HG02938 (cell line): ENCODE measurements around the gene SLC39A6.
"Not testable (repeated sequence)": the region's sequence is repeated elsewhere in the genome, so short reads cannot be mapped to it uniquely, and the experiment has no call there.

Experiments used
- ATAC-seq: cut with Tn5 transposase; IDR thresholded peaks from one replicate; pipeline ENCODE4 v1.9.1; 2021; ENCODE audit warnings: mild to moderate bottlenecking, moderate library complexity; ENCODE audit not compliant: unreplicated experiment

SLC39A6 gene

DNA sequence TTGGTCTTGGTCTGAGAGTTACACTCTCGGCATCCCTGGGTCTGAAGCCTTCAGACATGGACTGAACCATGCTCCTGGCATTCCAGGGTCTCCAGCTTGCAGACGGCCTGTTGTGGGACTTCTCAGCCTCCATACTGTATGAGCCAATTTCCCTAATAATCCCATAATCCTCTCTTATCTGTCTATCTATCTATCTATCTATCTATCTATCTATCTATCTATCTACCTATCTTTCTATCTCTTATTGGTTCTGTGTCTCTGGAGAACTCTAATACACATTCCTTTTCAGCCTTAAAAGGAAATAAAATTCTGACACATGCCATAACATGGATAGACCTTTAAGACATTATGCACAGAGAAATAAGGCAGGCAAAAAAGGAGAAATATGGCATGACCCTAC is 24.4 kb downstream of the SLC39A6 start:
- ATAC-seq, result no peak

DNA sequence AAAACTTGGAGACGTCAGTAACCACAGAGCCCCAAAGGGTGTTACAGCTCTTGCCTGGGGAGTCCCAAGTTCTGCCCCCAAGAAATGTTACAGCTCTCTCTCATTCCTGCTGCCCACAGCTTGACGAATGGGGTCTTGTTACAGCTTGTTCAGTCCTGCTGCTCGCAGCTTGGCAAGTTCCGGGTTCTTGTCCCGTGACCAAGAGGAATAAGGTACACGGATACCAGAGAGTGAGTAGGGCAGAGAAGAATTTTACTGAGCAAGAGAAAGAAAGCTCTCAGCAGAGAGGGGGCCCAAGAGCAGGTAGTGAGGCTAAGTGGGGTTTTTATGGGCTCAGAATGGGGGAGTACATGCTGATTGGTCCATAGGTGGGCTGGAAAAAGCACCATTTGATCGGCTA is 27.2 kb downstream of the SLC39A6 start:
- no peak for ATAC-seq

DNA sequence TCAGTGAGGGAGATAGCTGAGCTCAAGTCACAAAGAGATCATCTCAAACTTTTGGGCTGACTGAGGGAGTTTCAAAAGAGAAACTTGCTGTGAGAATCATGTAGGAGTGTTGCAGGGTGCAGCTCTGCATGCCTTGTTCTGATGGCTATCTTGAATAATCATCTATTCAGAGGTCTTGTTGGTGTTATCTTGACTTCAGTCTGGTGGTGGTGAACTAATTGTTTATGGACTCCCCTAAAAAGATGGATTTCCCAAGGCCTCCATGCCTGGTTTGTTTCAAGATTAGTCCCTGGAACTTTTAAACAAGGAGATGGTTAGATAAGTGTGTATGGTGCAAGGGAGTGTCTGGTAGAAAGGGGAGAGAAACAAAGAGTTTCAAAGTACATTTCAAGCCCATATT is 29.8 kb downstream of the SLC39A6 start:
- ATAC-seq, result no peak

DNA sequence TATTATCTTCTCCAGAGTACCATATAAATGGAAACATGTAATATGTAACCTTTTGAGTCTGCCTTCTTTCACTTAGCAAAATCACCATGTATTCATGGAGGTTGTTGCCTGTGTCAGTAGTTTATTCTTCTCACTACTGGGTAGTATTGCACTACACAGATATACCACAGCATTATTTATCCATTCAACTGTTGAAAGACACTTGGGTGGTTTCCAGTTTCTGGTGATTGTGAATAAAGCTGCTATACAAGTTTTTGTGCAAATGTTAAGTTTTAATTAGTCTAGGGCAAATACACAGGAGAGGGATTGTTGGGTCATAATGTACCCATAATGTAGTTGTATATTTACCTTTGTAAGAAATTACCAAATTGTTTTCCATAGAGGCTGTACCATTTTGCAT is 32.2 kb downstream of the SLC39A6 start:
- ATAC-seq, result no peak

DNA sequence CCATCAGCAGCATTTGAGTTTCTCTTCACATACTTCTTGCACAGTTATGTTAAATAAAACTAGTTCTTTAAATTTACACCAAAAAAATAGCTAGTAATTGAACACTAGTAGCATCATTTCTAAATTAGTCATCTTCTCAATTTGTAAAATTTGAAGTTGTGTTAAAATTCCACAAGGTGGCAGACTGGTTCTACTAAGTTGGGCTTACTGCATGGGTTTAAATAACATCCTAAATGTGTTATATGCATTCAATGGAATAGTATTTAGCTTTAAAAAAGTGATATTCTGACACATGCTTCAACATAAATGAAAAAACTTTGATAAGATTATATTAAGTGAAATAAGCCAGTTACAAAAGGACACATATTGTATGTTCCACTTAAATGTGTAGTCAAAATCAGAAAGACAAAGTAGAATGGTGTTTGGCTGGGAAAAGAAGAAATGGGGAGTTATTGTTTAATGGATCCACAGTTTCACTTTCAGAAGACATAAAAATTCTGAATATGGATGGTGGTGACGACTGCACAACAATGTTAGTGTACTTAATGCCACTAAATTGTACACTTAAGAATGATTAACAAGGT is 33.1 kb downstream of the SLC39A6 start:
- ATAC-seq, result no peak

DNA sequence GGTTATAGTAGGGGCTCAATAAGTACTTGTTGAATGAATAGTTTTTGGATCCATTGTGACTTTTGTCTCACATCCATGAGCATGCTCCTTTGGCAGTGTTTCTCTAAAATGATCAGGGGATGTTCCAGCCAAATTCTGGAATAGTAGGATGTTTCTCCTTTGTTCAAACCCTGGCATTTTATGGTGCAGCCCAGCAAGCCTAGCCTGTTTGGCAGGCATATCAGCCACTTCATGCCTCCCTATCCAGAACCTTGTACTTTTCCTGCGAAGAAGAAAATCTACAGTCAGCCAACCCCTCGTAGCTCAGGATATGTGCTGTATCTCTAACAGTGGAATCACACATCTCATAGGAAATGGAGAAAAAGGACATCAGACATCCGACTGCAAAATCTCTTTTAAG is 34.7 kb downstream of the SLC39A6 start:
- ATAC-seq, result no peak

DNA sequence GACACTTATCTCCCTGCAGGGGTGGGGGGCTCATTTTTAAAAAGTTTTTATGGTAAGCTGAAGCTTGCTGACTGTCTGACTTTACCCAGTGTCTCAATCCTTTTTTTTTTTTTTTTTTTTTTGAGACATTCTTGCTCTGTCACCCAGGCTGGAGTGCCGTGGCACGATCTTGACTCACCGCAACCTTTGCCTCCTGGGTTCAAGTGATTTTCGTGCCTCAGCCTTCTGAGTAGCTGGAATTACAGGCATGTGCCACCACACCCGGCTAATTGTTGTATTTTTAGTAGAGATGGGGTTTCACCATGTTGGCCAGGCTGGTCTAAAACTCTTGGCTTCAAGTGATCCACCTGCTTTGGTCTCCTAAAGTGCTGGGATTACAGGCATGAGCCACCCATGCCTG is 37.0 kb downstream of the SLC39A6 start:
- ATAC-seq, result not testable (repeated sequence)

DNA sequence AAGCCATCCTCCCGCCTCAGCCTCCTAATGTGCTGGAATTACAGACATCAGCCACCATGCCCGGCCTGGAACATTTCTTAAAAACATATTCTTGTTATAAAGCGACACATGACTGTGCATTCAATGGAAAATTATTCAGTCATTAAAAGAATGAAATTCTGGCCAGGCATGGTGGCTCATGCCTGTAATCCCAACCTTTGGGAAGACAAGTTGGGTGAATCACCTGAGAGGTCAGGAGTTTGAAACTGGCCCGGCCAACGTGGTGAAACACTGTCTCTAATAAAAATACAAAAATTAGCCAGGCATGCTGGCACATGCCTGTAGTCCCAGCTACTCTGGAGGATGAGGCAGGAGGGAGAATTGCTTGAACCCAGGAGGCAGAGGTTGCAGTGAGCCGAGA is 40.1 kb downstream of the SLC39A6 start:
- ATAC-seq, result no peak

DNA sequence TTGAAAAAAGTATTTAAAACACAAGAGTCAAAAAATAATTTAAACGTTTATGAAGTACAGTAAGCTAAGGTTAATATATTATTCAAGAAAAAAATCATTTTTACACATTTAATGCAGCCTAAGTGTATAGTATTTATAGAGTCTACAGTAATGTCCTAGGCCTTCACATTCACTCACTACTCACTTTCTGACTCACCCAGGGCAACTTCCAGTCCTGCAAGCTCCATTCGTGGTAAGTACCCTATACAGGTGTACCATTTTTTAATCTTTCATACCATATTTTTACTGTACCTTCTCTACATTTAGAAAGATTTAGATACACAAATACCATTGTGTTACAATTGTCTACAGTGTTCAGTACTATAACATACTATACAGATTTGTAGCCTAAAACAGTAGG is 40.9 kb downstream of the SLC39A6 start:
- no peak for ATAC-seq

DNA sequence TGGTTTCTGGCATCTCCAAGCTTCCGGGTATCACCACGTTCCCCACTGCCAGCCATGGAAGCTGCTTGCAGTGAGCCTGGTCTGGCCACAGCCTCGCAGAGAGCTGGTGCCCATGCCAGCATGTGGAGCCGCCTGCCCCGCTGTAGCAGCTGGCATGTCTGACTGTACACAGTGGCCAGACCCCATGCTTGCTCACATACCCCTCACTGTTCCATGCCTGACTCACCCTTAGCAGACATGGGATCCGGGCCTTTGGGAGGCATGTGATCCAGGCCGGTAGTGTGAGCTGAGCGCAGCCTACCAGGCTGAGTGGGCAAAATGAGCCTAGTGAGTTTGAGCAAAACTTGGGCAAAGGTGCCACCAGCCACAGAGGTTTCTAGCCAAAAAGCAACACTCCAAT is 43.0 kb downstream of the SLC39A6 start:
- ATAC-seq, result no peak

DNA sequence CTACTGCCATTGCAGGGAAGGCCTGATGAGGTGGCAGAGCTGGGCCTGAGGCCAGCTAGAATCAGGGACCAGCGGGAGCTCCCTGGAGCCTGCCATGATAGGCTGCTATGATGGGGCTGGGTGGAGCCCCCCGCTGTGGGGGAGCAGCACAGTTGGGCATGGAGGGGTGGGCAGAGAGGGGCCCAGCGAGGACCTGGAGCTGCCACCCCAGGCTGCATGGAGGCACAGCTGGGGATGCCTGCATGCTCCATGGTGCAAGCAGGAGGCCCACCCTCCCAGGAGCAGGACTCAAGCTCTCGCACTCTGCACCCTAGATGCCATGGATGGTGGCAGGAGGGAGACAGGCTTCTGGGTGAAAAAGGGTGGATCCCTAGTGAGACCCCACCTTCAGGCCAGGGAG is 43.9 kb downstream of the SLC39A6 start:
- ATAC-seq, result no peak

DNA sequence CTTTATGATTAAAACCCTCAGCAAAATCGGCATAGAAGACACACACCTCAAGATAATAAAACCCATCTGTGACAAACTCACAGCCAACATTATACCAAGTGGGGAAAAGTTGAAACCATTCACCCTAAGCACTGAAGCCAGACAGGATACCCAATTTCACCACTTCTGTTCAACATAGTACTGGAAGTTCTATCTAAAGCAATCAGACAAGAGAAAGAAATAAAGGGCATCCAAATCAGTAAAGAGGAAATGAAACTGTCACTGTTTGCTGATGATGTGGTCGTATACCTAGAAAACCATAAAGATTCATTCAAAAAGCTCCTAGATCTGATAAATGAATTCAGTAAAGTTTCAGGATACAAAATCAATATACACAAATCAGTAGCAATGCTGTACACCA is 45.4 kb downstream of the SLC39A6 start:
- no peak for ATAC-seq

DNA sequence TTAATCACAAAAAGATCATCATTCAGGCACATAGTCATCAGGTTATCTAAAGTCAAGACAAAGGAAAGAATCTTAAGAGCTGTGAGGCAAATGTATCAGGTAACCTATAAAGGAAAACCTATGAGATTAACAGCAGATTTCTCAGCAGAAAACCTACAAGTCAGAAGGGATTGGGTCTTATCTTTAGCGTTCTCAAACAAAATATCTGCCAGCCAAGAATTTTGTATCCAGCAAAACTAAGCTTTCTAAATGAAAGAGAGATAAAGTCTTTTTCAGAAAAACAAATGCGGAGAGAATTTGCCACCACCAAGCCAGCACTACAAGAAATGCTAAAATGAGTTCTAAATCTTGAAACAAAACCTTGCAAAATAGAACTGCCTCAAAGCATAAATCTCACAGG is 48.0 kb downstream of the SLC39A6 start:
- ATAC-seq, result not testable (repeated sequence)

DNA sequence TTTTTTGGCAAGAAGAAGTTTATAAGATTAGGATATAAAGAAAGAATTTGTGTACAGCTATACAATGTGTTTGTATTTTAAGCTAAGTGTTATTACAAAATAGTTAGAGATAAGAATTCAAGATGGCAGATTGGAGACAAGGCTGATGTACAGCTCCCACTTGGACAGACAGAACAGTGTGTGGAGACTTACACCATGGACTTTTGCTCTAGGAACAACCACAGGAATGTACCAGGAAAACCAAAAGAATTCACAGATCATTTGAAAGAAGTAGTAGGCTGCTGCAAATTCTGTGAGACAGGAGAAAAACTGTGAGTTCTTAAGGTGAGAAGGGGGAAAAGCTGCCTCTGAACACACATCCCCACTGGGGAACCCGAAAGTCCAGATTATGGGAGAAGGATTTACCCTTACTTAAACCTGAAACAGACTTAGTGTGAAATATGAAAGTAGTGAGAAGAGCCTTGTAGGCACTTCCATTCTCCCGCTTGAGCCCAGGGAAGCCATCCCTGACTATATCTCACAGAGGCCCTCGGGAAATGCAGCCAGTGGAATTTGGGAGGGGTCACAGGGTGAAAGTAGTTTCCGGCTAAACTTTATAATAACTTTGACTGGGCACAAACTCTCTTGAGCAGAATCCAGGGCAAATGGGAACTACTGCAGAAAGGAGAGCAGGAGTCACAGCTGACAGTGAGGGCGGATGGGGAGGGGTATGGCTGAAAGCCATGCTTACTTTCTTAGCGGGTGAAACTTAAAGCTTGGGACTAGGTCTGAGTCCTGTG is 50.2 kb downstream of the SLC39A6 start:
- no peak for ATAC-seq

DNA sequence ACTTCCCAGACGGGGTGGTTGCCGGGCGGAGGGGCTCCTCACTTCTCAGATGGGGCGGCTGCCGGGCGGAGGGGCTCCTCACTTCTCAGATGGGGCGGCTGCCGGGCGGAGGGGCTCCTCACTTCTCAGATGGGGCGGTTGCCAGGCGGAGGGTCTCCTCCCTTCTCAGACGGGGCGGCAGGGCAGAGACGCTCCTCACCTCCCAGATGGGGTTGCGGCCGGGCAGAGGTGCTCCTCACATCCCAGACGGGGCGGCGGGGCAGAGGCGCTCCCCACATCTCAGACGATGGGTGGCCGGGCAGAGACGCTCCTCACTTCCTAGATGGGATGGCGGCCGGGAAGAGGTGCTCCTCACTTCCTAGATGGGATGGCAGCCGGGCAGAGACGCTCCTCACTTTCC is 51.4 kb downstream of the SLC39A6 start:
- not testable (repeated sequence) for ATAC-seq

DNA sequence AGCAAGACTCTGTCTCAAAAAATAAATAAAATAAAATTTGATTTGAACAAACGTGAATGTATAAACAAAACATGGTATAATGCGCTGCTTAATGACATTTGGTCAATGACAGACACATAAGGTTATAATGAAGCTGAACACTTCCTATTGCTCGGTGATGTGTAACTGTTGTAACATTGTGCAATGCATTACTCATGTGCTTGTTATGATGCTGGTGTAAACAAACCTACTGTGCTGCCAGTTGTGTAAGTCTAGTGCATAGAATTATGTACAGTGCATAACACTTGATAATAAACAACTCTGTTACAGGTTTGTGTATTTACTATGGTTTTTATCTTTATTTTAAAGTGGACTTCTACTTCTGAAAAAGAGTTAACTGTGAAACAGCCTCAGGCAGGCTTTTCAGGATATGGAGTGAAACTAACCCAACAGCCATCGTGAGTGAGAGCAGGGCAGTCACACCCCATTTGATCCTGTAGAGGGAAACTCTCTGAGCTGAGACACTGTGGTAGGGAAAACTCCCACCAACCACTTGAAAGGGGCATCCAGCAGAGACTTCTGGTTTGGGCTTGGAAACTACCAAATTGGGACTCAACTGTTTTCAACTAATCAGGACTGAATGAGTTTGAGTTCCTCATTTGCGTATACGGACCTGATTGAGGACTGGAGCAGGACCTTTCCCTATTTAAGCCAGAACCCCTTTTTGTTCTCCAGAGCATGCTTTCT is 53.1 kb downstream of the SLC39A6 start:
- no peak for ATAC-seq

DNA sequence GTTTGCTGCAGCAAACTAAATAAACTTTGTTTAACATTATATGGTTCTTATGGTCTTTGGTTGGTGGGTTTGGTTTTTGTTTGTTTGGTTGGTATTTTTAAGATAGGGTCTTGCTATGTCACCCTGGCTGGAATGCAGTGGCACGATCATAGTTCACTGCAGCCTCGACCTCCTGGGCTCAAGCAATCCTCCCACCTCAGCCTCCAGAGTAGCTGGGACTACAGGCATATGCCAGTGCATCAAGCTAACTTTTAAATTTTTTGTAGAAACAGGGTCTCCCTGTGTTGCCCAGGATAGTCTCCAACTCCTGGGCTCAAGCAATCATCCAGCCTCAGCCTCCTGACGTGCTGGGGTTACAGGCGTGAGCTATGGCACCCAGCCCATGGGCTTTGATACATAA is 54.7 kb downstream of the SLC39A6 start:
- ATAC-seq, result no peak

DNA sequence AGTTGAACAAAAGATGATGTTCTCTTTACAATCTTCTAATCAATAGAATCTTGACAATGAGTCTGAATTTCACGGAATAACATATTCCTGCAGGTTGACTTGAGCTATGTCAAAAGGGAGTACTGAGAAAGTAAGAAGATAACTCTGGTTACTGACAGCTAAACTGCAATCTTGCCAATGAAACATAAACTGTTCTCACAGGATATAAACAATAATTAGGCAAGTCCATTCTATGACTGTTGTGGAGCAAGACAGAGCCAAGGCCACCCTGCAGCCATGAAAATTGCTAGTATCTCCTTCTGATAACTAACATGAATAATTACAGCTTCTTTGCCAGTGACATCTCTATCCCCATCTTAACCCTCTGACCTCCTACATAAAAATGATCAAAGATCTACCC is 55.5 kb downstream of the SLC39A6 start:
- no peak for ATAC-seq

DNA sequence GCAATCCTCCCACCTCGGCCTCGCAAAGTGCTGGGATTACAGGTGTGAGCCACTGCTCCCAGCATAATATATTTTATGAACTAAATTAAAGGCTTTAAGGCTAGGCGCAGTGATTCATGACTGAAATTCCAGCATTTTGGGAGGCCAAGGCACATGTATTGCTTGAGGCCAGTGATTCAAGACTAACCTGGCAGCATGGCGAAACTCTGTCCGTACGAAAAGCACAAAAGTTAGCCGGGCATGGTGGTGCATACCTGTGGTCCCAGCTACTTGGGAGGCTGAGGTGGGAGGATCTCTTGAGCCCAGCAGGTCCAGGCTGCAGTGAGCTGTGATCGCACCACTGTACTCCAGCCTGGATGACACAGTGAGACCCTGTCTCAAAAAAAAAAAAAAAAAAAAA is 56.7 kb downstream of the SLC39A6 start:
- ATAC-seq, result not testable (repeated sequence)

DNA sequence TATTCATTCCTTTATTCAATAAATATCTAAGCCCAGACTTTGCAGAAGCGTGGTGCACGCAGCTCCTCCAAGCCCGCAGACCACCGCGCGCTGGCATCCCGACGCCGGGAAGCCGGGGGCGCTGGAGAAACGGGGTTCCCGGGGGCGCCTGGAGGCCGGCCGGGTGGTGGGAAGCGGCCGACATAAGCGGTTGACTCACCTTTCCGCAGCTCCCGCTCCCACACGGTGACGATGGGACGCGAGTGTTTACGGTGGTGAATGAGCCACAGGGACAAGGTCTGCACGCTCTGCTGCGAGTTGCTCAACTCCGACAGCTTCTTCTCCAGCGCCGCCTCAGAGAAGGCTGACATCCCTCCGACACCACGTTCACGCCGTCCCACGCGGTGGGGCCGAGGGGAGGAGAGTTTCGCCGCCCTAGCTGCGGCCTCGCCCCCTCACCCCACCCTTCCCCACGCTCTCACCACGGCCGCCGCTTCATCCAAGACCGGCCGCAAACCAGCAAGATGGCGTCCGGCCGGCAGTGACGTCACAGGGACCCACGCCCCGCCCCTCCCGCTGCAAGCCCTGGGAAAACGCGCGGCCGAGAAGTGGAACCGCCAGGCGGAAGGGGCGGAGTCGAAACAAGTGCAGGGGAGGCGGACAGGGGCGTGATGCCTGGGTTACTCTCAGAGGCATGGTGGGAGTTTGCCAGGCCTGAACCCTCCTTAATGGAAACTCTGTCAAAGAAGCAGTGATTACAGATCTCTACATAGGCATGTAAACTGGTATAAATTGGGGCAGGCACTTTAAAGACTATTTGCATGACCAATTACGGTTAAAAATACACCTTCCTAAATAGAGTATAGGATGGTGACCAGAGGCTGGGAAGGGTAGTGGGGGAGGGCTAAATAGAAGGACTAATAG is 61.8 kb downstream of the SLC39A6 start, which contains the start of gene RPRD1A:
TSS of gene RPRD1A (minus strand) at position 505 of the 903 bp plus-strand sequence. CDS start at position 350, 155 bp downstream.
- peak; percentile 96 for ATAC-seq

DNA sequence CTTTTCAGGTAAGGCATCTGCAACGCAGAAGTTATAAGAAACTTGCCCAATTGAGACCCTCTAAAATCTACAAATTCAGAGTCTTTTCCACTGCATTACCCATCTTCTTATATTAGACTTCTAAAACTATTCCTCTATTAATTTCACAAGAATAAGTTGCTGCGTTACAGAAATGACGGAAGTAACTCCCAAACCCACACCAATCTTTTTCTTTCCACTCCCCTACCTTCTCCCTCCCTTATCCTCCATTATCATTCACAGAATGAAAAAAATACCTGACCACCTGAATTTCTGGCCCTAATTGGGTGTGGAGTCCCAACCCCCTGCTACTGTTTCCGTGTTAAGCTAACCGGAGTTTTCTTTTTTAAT is 62.5 kb downstream of the SLC39A6 start:
- ATAC-seq, result peak; percentile 14
